CD4-positive, alpha-beta memory T cell (primary cell): ENCODE measurements around the gene TOP1. TPM values are rescaled to one million over a fixed set of nuclear protein-coding genes. Genes with fewer than 3 reads are reported as not detected.

ENCODE experiments used
- CTCF ChIA-PET: fragments of 350-600 bp; sonication (Branson Sonifier 250); formaldehyde crosslinking; loops from one replicate; lab custom pipeline; 2021; ENCODE audit warnings: inconsistent platforms; ENCODE audit not compliant: partially characterized antibody; lab: Charles Lee
- POLR2A ChIA-PET: fragments of 350-600 bp; sonication (Branson Sonifier 250); formaldehyde crosslinking; loops from one replicate; lab custom pipeline; 2021; ENCODE audit not compliant: partially characterized antibody; lab: Charles Lee
- DNase-seq, 5 donors: peaks; one replicate each; pipeline versions ENCODE4 v3.0.0 to v3.0.0-alpha.2; 2020 to 2022; ENCODE audit warnings: mixed read lengths in 1 of 5
- H3K27ac ChIP-seq: one replicate; pipeline ENCODE4 v1.7.0; 2013; ENCODE audit warnings: low read depth, low read length
- H3K27me3 ChIP-seq: 2 replicates; pipeline ENCODE4 v1.7.0; 2013; ENCODE audit warnings: mild to moderate bottlenecking, low read length, moderate library complexity; ENCODE audit not compliant: insufficient read depth
- H3K36me3 ChIP-seq: 2 replicates; pipeline ENCODE4 v1.7.0; 2013; ENCODE audit warnings: mild to moderate bottlenecking, low read length, moderate library complexity; ENCODE audit not compliant: insufficient read depth
- H3K4me1 ChIP-seq: 2 replicates; pipeline ENCODE4 v1.7.0; 2013; ENCODE audit warnings: mild to moderate bottlenecking, low read length, moderate library complexity; ENCODE audit not compliant: insufficient read depth
- H3K4me3 ChIP-seq, 2 donors: one replicate each; pipeline ENCODE4 v1.7.0; 2013; ENCODE audit warnings: low read length in 2 of 2, mild to moderate bottlenecking in 1 of 2
- H3K9me3 ChIP-seq, 2 donors: one replicate each; pipeline ENCODE4 v1.7.0; 2013; ENCODE audit warnings: low read length in 2 of 2, control low read depth in 1 of 2; ENCODE audit not compliant: control insufficient read depth in 1 of 2
- H3K27ac Mint-ChIP-seq, 7 donors: one replicate each; pipeline ENCODE4 v1.8.0; 2020 to 2021; ENCODE audit warnings: mixed read lengths in 7 of 7, mild to moderate bottlenecking in 6 of 7, inconsistent platforms in 3 of 7, moderate library complexity in 3 of 7
- H3K27me3 Mint-ChIP-seq, 2 donors: one replicate each; pipeline ENCODE4 v1.8.0; 2020 to 2021; ENCODE audit warnings: mixed read lengths in 2 of 2
- H3K36me3 Mint-ChIP-seq, 2 donors: one replicate each; pipeline ENCODE4 v1.8.0; 2020 to 2021; ENCODE audit warnings: mixed read lengths in 2 of 2, inconsistent platforms in 1 of 2, mild to moderate bottlenecking in 1 of 2
- H3K4me1 Mint-ChIP-seq, 4 donors: one replicate each; pipeline ENCODE4 v1.8.0; 2020 to 2021; ENCODE audit warnings: mixed read lengths in 4 of 4, mild to moderate bottlenecking in 1 of 4
- H3K4me3 Mint-ChIP-seq, 8 donors: one replicate each; pipeline ENCODE4 v1.8.0; 2020 to 2021; ENCODE audit warnings: mixed read lengths in 8 of 8, mild to moderate bottlenecking in 7 of 8, moderate library complexity in 6 of 8, inconsistent platforms in 3 of 8
- H3K9me3 Mint-ChIP-seq, 8 donors: one replicate each; pipeline ENCODE4 v1.8.0; 2020 to 2021; ENCODE audit warnings: mixed read lengths in 8 of 8, mild to moderate bottlenecking in 5 of 8, inconsistent platforms in 3 of 8, moderate library complexity in 1 of 8
- intact Hi-C: fragments of 100-400 bp; cut with micrococcal nuclease; formaldehyde crosslinking; loops from one replicate; pipeline ENCODE4 v1.15.1; 2023
- polyA plus RNA-seq, 2 donors: library from polyadenylated mRNA; unstranded; fragments of 300-500 nt; fragmentation: Illumina TruSeq; gene quantifications; one replicate each; pipeline ENCODE4 v1.2.3, GENCODE V29; 2021
- total RNA-seq, 2 experiments: library from RNA; stranded (reverse); gene quantifications; one replicate each; pipeline ENCODE4 v1.2.3, GENCODE V29; 2021

The TOP1 gene
- total and polyA plus RNA-seq, 4 experiments from 2014 or later, result 3.8 to 47.5 (median 30.0) TPM

DNA sequence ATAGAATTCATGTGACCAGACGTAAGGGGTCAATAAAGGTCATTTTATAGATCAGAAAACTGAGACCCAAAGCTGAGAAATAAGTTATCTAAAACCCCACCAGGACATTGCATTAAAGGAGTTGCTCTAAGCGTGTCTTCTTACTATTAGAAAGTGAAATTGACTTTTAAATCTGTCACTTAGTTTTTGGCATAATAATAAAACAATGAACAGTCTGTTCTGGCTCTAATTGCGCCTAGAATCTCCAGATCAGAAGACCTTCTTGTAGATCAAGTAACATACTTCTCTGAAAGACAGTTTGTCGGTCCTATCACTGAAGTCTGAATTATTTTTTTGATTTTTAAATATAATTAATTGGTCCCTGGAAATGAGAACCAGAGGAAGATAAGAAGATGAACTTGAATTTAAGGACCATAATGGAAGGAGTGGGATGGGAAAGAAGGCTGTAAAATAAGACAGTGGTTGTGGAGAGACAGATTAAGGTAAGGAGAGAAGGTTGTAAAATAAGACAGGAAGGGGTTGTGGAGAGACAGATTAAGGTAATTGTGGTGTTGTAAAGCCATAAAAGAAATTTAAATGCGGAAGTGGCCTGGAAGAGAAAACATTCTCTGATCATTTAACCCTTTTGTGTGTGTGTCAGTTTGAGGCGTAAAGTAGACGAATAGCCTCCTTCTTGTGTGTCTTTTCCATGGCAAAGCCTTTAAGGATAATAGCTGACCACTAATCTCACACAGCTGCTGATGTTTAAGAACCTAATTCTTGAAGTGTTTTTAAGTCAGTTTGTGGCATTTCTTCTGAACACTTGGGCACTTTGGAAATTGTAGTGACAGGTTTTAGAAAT is 20.1 kb downstream of the TOP1 start:
- H3K4me1 ChIP-seq, result peaks cover 83% of the 10 kb centered on the region
- H3K27me3 ChIP-seq, result no peaks in the 10 kb centered on the region
- Mint-ChIP-seq H3K27me3 (no peaks in the 10 kb centered on the region), H3K9me3 (no peaks in the 10 kb centered on the region), H3K27ac (peak overlapping the region; percentile 73 to 96 (median 91)), H3K4me1 (peaks cover 72 to 97% (median 83%) of the 10 kb centered on the region in 4 donors), H3K4me3 (peak overlapping the region; percentile 76 to 92 (median 84)), H3K36me3 (peaks cover 0 to 1% of the 10 kb centered on the region in 2 donors)
- peak overlapping the region; percentile 18 to 39 for H3K4me3 ChIP-seq
- peak in 4 of 5 donors; percentile 52 to 65 (median 61) for DNase-seq
- CTCF ChIA-PET, result interaction anchor here (0.7 to 3.7 kb wide), 5 partner anchors 17 to 60 kb away, joined by 3 to 23 read pairs (median 3); no protein-coding TSS in a partner anchor
- no peaks in the 10 kb centered on the region for H3K36me3 ChIP-seq
- peak overlapping the region; percentile 57 for H3K27ac ChIP-seq
- intact Hi-C loops, result loop anchor here (1.0 to 2.0 kb wide), 3 partner anchors 20 to 46 kb away; partner anchors contain the start of gene TOP1
- H3K9me3 ChIP-seq, result no peaks in the 10 kb centered on the region
- POLR2A ChIA-PET, result interaction anchor here (0.5 to 5.2 kb wide), 7 partner anchors 9 to 57 kb away, joined by 3 to 34 read pairs (median 5); partner anchors contain the start of gene TOP1

GRCh38 chr20:41049451-41049850 is 20.8 kb downstream of the TOP1 start:
- DNase-seq, result no peak
- Mint-ChIP-seq H3K4me1 (peaks cover 74 to 99% (median 86%) of the 10 kb centered on the region in 4 donors), H3K4me3 (peak overlapping the region in 6 of 8 donors; percentile 38 to 92 (median 68)), H3K9me3 (no peaks in the 10 kb centered on the region), H3K27me3 (no peaks in the 10 kb centered on the region), H3K27ac (peak overlapping the region in 5 of 7 donors; percentile 3 to 96 (median 73)), H3K36me3 (peaks cover 0 to 1% of the 10 kb centered on the region in 2 donors)
- no peaks in the 10 kb centered on the region for H3K36me3 ChIP-seq
- intact Hi-C loops, result loop anchor here (2.0 kb wide), 2 partner anchors 37 to 47 kb away; no protein-coding TSS in a partner anchor
- ChIA-PET POLR2A (interaction anchor here (5.2 kb wide), 1 partner anchor 18 kb away, joined by 34 read pairs; the partner anchor contains the start of gene TOP1), CTCF (interaction anchor here (0.8 to 1.6 kb wide), 2 partner anchors 59 to 61 kb away, joined by 3 to 6 read pairs; no protein-coding TSS in a partner anchor)
- no peaks in the 10 kb centered on the region for H3K9me3 ChIP-seq
- no peaks in the 10 kb centered on the region for H3K27me3 ChIP-seq
- H3K4me3 ChIP-seq, result peak overlapping the region in 1 of 2 donors; percentile 0
- no peak overlapping the region for H3K27ac ChIP-seq
- H3K4me1 ChIP-seq, result peaks cover 76% of the 10 kb centered on the region

GRCh38 chr20:41050361-41051008 is 21.9 kb downstream of the TOP1 start:
- CTCF ChIA-PET, result interaction anchor here (1.6 to 2.0 kb wide), 2 partner anchors 44 to 60 kb away, joined by 5 to 6 read pairs; no protein-coding TSS in a partner anchor
- no peaks in the 10 kb centered on the region for H3K27me3 Mint-ChIP-seq
- Histone ChIP-seq H3K27ac (no peak overlapping the region), H3K36me3 (no peaks in the 10 kb centered on the region), H3K4me3 (no peak overlapping the region), H3K27me3 (no peaks in the 10 kb centered on the region), H3K9me3 (no peaks in the 10 kb centered on the region), H3K4me1 (peaks cover 78% of the 10 kb centered on the region)
- peaks cover 75 to 100% (median 86%) of the 10 kb centered on the region in 4 donors for H3K4me1 Mint-ChIP-seq
- POLR2A ChIA-PET, result interaction anchor here (1.0 to 2.1 kb wide), 4 partner anchors 21 to 60 kb away, joined by 3 to 5 read pairs (median 4); partner anchors contain the start of gene TOP1
- peak overlapping the region in 6 of 8 donors; percentile 44 to 78 (median 58) for H3K4me3 Mint-ChIP-seq
- intact Hi-C loops, result no loop called here
- peak overlapping the region in 3 of 7 donors; percentile 29 to 54 (median 49) for H3K27ac Mint-ChIP-seq
- H3K36me3 Mint-ChIP-seq, result no peaks in the 10 kb centered on the region
- H3K9me3 Mint-ChIP-seq, result no peaks in the 10 kb centered on the region
- DNase-seq, result no peak

GRCh38 chr20:41051009-41051825 is 22.6 kb downstream of the TOP1 start:
- H3K4me1 ChIP-seq, result peaks cover 76% of the 10 kb centered on the region
- no peaks in the 10 kb centered on the region for H3K9me3 ChIP-seq
- ChIA-PET POLR2A (interaction anchor here (0.9 to 2.1 kb wide), 6 partner anchors 21 to 61 kb away, joined by 3 to 5 read pairs (median 3); partner anchors contain the start of gene TOP1), CTCF (interaction anchor here (1.4 to 2.0 kb wide), 2 partner anchors 44 to 61 kb away, joined by 5 to 10 read pairs; no protein-coding TSS in a partner anchor)
- Mint-ChIP-seq H3K27me3 (no peaks in the 10 kb centered on the region), H3K9me3 (no peaks in the 10 kb centered on the region), H3K4me3 (peak overlapping the region in 7 of 8 donors; percentile 10 to 77 (median 54)), H3K36me3 (no peaks in the 10 kb centered on the region), H3K27ac (peak overlapping the region in 6 of 7 donors; percentile 1 to 64 (median 39)), H3K4me1 (peaks cover 76 to 100% (median 86%) of the 10 kb centered on the region in 4 donors)
- no peaks in the 10 kb centered on the region for H3K36me3 ChIP-seq
- intact Hi-C loops, result no loop called here
- H3K27me3 ChIP-seq, result no peaks in the 10 kb centered on the region
- H3K4me3 ChIP-seq, result no peak overlapping the region
- DNase-seq, result no peak
- H3K27ac ChIP-seq, result no peak overlapping the region

DNA sequence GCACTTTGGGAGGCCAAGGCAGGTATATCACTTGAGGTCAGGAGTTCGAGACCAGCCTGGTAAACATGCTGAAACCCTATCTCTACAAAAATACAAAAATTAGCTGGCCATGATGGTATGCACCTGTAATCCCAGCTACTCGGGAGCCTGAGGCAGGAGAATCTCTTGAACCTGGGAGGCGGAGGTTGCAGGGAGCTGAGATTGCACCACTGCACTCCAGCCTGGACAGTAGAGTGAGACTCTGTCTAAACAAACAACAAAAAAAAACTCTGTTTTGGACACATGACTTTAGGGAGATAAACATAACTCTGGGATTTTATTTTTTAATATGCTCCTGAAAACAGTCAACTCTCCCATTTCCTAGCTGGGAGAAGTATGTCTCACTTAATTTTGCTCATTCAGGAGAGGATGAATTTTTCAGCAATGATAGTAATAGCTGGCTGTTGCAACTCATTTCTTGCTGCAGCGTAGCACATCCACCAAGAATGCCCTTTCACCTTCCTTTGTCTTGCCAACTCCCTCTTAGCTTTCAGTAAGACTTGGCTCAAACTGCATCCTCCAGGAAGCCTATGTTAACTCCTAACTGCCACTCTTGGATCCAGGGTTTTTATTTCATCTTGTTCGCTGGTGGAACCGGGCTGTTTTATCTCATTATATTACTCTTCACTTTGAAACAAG is 24.3 kb downstream of the TOP1 start:
- Histone ChIP-seq H3K36me3 (no peaks in the 10 kb centered on the region), H3K27me3 (no peaks in the 10 kb centered on the region), H3K27ac (no peak overlapping the region), H3K4me1 (peaks cover 65% of the 10 kb centered on the region), H3K4me3 (no peak overlapping the region), H3K9me3 (no peaks in the 10 kb centered on the region)
- peaks cover 66 to 93% (median 76%) of the 10 kb centered on the region in 4 donors for H3K4me1 Mint-ChIP-seq
- no peak overlapping the region for H3K27ac Mint-ChIP-seq
- H3K4me3 Mint-ChIP-seq, result peak overlapping the region in 1 of 8 donors; percentile 27
- DNase-seq, result no peak
- H3K9me3 Mint-ChIP-seq, result no peaks in the 10 kb centered on the region
- intact Hi-C loops, result no loop called here
- CTCF ChIA-PET, result interaction anchor here (1.4 kb wide), 1 partner anchor 62 kb away, joined by 10 read pairs; no protein-coding TSS in a partner anchor
- POLR2A ChIA-PET, result no interaction called here
- H3K27me3 Mint-ChIP-seq, result no peaks in the 10 kb centered on the region
- H3K36me3 Mint-ChIP-seq, result no peaks in the 10 kb centered on the region
